Tibial artery (tissue), 4 donors: ENCODE results near the gene CEP20.
A peak's percentile ranks its signal among the peaks of the same experiment; 100 is the strongest.

Source experiments
- DNase-seq, 2 donors: peaks; one replicate each; pipeline ENCODE4 v3.0.0-alpha.2; 2019
- H3K27ac ChIP-seq, 2 donors: fragments of 200-600 bp; sonication (generic) in 1 of 2; 1 replicate in 1 of 2; 2 replicates in 1 of 2; pipeline ENCODE4 v1.5.1; 2018 to 2019; ENCODE audit warnings: mild to moderate bottlenecking in 1 of 2
- H3K27me3 ChIP-seq, 2 donors: fragments of 200-600 bp; sonication (generic) in 1 of 2; one replicate each; pipeline versions ENCODE4 v1.5.1 to v1.6.0; 2016 to 2019
- H3K36me3 ChIP-seq, 3 donors: fragments of 200-600 bp; sonication (generic) in 2 of 3; one replicate each; pipeline ENCODE4 v1.5.1; 2016 to 2019; ENCODE audit warnings: mild to moderate bottlenecking in 2 of 3
- H3K4me1 ChIP-seq, 4 donors: fragments of 200-600 bp; sonication (generic) in 2 of 4; 1 replicate in 3 of 4; 2 replicates in 1 of 4; pipeline ENCODE4 v1.5.1; 2016 to 2019
- H3K4me3 ChIP-seq, 2 donors: fragments of 200-600 bp; sonication (generic) in 1 of 2; 1 replicate in 1 of 2; 2 replicates in 1 of 2; pipeline ENCODE4 v1.5.1; 2018 to 2019; ENCODE audit warnings: mild to moderate bottlenecking in 2 of 2
- H3K9me3 ChIP-seq, 3 donors: fragments of 200-600 bp; sonication (generic) in 1 of 3; one replicate each; pipeline ENCODE4 v1.5.1; 2016 to 2019
- intact Hi-C: fragments of 100-400 bp; cut with DNase I; formaldehyde crosslinking; loops from one replicate; pipeline ENCODE4 v1.15.0; 2023; ENCODE audit warnings: low total_unique reads
- TF ChIP-seq, protein P1 (sequence below), 2 experiments: fragments of 200-600 bp in 1 of 2; fragments of 450-650 bp in 1 of 2; IDR thresholded peaks; one replicate each; pipeline ENCODE4 v1.5.1; 2017 to 2019; ENCODE audit warnings: antibody characterized with exemption in 2 of 2, mild to moderate bottlenecking in 1 of 2, moderate library complexity in 1 of 2

Gene CEP20

DNA sequence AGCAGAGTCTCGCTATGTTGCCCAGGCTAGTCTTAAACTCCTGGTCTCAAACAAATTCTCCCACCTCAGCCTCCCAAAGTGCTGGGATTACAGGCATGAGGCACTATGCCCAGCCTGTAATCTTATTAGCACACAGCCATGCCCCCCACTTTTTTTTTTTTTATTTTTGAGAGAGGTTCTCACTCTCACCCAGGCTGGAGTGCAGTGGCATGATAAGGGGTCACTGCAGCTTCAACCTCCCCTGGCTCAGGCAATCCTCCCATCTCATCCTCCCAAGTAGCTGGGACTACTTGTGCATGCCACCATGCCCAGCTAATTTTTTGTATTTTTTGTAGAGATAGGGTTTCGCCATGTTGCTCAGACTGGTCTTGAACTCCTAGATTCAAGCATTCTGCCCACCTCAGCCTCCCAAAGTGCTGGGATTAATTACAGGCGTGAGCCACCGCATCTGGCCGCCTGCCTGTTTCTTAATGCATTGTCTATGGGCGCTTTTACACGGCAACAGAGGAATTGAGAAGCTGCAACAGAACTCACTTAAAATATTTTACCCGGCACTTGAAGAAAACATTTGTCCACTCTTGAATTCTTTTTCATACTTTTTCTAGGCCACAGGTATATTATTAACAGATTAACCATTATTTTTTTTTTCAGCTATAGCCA lies 8.8 kb upstream of the CEP20 start:
- no peaks in the 10 kb centered on the region for H3K4me1 ChIP-seq
- TF ChIP-seq, protein P1, sequence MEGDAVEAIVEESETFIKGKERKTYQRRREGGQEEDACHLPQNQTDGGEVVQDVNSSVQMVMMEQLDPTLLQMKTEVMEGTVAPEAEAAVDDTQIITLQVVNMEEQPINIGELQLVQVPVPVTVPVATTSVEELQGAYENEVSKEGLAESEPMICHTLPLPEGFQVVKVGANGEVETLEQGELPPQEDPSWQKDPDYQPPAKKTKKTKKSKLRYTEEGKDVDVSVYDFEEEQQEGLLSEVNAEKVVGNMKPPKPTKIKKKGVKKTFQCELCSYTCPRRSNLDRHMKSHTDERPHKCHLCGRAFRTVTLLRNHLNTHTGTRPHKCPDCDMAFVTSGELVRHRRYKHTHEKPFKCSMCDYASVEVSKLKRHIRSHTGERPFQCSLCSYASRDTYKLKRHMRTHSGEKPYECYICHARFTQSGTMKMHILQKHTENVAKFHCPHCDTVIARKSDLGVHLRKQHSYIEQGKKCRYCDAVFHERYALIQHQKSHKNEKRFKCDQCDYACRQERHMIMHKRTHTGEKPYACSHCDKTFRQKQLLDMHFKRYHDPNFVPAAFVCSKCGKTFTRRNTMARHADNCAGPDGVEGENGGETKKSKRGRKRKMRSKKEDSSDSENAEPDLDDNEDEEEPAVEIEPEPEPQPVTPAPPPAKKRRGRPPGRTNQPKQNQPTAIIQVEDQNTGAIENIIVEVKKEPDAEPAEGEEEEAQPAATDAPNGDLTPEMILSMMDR (IDR thresholded peaks at IDR 0.05) = no peak
- intact Hi-C loops = no loop called here
- H3K27me3 ChIP-seq = no peaks in the 10 kb centered on the region
- no peak overlapping the region for H3K4me3 ChIP-seq
- DNase-seq = no peak
- no peaks in the 10 kb centered on the region for H3K36me3 ChIP-seq
- no peaks in the 10 kb centered on the region for H3K9me3 ChIP-seq
- no peak overlapping the region for H3K27ac ChIP-seq

DNA sequence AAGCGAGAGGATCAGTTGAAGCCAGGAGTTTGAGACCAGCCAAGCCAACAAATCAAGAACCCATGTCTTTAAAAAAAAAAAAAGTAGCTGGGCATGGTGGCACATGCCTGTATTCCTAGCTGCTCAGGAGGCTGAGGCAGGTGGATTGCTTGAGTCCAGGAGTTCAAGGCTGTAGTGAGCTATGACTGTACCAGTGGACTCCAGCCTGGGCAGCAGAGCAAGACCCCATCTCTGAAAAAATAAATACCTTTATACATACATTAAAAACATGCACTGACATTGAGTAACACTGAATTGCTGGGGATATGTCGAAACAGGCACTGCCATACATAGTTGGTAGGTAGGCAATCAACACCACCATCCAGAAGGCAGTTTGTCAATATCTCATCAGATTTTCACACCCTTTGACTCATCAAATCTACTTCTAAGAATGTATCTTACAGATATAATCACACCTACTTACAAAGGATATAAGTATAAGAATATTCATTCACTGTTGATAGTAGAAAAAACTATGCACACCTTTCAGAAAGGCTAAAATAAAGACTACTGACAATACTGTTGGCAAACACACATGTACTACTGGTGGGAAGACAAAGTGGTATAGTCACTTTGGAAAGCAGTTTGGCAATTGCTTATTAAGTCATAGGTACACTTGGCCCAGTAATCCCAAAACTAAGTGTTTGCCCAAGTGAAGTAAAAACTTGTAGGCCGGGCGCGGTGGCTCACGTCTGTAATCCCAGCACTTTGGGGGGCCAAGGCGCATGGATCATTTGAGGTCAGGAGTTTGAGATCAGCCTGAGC lies 6.4 kb upstream of the CEP20 start:
- TF ChIP-seq, protein P1 (IDR thresholded peaks at IDR 0.05) = no peak
- intact Hi-C loops = no loop called here
- no peaks in the 10 kb centered on the region for H3K27me3 ChIP-seq

DNA sequence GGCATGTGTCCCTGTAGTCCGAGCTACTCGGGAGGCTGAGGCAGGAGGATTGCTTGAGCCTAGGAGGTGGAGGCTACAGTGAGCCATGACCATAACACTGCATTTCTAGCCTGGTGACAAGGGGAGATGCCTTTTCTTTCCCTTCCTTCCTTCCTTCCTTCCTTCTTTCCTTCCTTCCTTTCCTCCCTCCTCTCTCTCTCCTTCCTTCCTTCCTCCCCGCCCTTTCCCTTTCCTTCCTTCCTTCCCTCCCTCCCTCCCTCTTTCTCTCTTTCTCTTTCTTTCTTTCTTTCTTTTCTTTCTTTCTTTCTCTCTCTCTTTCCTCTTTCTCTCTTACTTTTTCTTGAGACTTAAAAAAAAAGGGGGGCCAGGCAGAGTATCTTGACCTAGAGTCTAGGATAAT lies 3.1 kb upstream of the CEP20 start:
- peaks cover 0 to 20% (median 14%) of the 10 kb centered on the region in 4 donors for H3K4me1 ChIP-seq
- no peaks in the 10 kb centered on the region for H3K9me3 ChIP-seq
- no peaks in the 10 kb centered on the region for H3K27me3 ChIP-seq
- no peak for DNase-seq
- H3K27ac ChIP-seq = no peak overlapping the region
- TF ChIP-seq, protein P1 (IDR thresholded peaks at IDR 0.05) = no peak
- H3K36me3 ChIP-seq = no peaks in the 10 kb centered on the region
- H3K4me3 ChIP-seq = no peak overlapping the region
- intact Hi-C loops = no loop called here

More for the DNA sequence above, 6.4 kb upstream of the CEP20 start:
- no peak overlapping the region for H3K27ac ChIP-seq
- no peak overlapping the region for H3K4me3 ChIP-seq
- H3K36me3 ChIP-seq = no peaks in the 10 kb centered on the region
- H3K9me3 ChIP-seq = no peaks in the 10 kb centered on the region
- DNase-seq = no peak
- H3K4me1 ChIP-seq = no peaks in the 10 kb centered on the region

DNA sequence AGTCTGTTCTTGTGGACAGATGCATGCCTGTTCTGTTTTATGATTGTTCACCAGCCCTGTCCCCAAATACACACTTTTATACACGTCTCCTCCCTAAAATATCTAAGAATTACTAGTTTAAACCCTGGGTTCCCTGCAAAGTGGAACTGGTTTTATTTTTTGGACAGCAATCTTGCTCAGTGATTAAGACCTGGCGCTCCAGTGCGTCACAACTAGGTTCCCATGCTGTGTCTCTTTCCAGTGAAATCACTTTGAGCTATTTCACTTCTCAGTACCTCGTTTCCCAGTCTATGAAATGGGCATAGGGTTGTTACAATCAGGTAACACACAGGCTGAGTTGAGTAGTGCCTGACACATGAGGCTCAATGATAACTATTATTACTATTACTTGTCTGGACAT lies 1.1 kb downstream of the CEP20 start:
- H3K4me1 ChIP-seq = peaks cover 0 to 31% (median 14%) of the 10 kb centered on the region in 4 donors
- H3K9me3 ChIP-seq = no peaks in the 10 kb centered on the region
- intact Hi-C loops = no loop called here
- no peak overlapping the region for H3K27ac ChIP-seq
- TF ChIP-seq, protein P1 (IDR thresholded peaks at IDR 0.05) = no peak
- no peak for DNase-seq
- H3K4me3 ChIP-seq = peak overlapping the region; percentile 81 to 87
- H3K27me3 ChIP-seq = no peaks in the 10 kb centered on the region
- H3K36me3 ChIP-seq = peaks cover 2 to 20% (median 16%) of the 10 kb centered on the region in 3 donors

DNA sequence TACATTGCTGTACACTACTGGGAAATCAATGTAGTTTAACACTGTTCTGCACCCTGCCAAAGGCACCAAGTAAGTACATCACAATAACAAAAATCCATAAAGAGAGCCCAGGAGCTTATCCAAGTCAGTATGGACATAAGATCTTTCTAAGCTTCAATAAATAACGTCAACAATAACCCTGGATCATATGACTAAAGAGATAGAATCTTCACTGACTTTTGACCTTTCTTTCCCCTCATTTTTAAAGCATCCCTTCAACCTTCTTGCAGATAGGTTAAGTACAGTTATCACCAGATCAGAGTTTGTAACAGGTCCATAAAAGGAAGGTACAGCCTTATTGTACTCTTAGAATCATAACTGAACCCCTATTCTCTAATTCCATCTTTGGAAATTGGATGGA lies 2.3 kb downstream of the CEP20 start:
- Histone ChIP-seq H3K9me3 (no peaks in the 10 kb centered on the region), H3K27ac (no peak overlapping the region), H3K27me3 (no peaks in the 10 kb centered on the region), H3K4me3 (no peak overlapping the region), H3K36me3 (peaks cover 8 to 27% (median 25%) of the 10 kb centered on the region in 3 donors), H3K4me1 (peaks cover 0 to 31% (median 14%) of the 10 kb centered on the region in 4 donors)
- TF ChIP-seq, protein P1 (IDR thresholded peaks at IDR 0.05) = no peak
- no peak for DNase-seq
- intact Hi-C loops = no loop called here
